ENCODE data around the gene COL18A1. TPM values are rescaled to one million over a fixed set of nuclear protein-coding genes. Genes with fewer than 3 reads are reported as not detected.

COL18A1 gene
- total RNA-seq, 4 donors from 2014 or later, result 124 to 224 (median 173) TPM

DNA sequence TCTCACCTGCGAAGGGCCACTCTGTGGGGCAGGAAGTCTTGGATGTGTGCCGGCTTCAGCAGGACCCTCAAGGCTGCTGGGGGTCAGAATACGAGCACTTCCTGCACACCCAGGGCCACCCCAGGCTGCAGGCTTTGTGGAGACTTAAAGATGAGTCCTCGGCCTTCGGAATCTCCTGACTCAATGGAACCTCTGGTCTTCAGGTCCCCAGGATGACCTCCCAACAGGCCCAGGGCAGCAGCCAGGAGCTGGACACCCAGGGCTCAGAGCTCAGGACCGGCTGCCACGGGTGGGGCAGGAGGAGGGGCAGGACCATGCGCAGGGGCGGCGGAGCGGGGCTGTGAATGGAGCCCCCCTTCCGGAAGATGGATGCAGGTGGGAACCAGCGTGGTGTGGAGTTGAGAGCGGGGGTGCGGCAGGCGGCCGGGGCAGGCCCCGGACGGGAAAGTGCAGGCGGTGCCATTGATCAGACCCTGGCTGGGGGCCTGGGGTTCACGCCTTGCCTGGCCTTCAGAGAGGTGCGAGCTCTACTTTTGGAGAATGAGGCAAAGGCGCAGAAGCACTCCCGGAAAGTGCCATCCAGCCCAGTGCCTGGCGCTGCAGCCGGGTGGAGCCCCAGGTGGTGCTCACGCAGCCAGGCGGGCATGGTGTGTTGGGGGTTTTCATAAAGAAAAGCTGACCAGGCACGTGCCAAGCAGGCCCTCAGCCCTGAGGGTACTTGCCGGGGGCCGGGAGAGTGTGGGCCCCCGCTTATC is 10.4 kb downstream of the COL18A1 start:
- Histone ChIP-seq H3K9me3 (no peaks in the 10 kb centered on the region), H3K27me3 (no peaks in the 10 kb centered on the region), H3K4me1 (peaks cover 0 to 18% (median 0%) of the 10 kb centered on the region in 4 donors), H3K27ac (no peak overlapping the region), H3K4me3 (no peak overlapping the region), H3K36me3 (no peaks in the 10 kb centered on the region)
- 85 to 91% methylated on average over 30 to 31 of the region's 32 CpGs for WGBS, 2 donors
- no peak for DNase-seq (ENCODE audit: low spot score in 2 of 2)
- TF ChIP-seq, protein P1, sequence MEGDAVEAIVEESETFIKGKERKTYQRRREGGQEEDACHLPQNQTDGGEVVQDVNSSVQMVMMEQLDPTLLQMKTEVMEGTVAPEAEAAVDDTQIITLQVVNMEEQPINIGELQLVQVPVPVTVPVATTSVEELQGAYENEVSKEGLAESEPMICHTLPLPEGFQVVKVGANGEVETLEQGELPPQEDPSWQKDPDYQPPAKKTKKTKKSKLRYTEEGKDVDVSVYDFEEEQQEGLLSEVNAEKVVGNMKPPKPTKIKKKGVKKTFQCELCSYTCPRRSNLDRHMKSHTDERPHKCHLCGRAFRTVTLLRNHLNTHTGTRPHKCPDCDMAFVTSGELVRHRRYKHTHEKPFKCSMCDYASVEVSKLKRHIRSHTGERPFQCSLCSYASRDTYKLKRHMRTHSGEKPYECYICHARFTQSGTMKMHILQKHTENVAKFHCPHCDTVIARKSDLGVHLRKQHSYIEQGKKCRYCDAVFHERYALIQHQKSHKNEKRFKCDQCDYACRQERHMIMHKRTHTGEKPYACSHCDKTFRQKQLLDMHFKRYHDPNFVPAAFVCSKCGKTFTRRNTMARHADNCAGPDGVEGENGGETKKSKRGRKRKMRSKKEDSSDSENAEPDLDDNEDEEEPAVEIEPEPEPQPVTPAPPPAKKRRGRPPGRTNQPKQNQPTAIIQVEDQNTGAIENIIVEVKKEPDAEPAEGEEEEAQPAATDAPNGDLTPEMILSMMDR (IDR thresholded peaks at IDR 0.05), result no peak
- TF ChIP-seq POLR2A (IDR thresholded peaks at IDR 0.05) (no peak), EP300 (IDR thresholded peaks at IDR 0.05) (no peak)

DNA sequence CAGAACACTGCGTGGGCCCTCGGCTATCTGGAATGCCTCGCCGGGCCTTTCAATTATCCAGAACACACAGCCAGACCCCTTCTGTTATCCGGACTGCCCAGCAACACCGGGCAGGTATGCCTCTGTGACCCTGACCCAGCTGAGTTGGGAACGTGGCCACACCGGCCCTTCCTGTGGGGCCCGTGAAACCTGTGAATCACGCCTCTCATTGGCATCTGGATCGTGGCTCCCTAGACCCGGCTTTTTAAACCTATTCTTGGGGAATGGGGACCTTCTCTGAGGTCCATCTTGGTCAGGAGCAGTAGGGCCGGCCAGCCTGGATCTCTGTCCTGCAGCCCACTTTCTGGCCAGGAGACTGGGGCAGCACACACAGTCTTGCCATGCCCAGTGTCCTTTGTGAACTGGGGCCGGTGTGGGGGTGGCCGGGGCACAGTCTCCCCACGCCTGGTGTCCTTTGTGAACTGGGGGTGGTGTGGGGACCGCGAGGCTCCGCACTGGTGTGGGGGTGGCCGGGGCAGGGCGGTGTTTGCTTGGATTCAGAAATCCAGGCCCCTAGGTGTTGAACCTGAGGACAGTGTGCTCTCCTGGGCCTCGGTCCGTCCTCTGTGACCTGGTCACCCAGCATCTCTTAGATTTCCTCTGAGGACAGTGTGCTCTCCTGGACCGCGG is 11.1 kb downstream of the COL18A1 start:
- no peak overlapping the region for H3K27ac ChIP-seq
- no peaks in the 10 kb centered on the region for H3K36me3 ChIP-seq
- WGBS, 2 donors, result 81 to 84% methylated on average over 21 to 22 of the region's 25 CpGs
- H3K4me1 ChIP-seq, result peaks cover 0 to 18% (median 0%) of the 10 kb centered on the region in 4 donors
- no peaks in the 10 kb centered on the region for H3K9me3 ChIP-seq
- no peak overlapping the region for H3K4me3 ChIP-seq
- H3K27me3 ChIP-seq, result no peaks in the 10 kb centered on the region
- TF ChIP-seq, protein P1 (IDR thresholded peaks at IDR 0.05), result no peak
- TF ChIP-seq POLR2A (IDR thresholded peaks at IDR 0.05), result no peak
- TF ChIP-seq EP300 (IDR thresholded peaks at IDR 0.05), result no peak
- DNase-seq (ENCODE audit: low spot score in 2 of 2), result no peak

DNA sequence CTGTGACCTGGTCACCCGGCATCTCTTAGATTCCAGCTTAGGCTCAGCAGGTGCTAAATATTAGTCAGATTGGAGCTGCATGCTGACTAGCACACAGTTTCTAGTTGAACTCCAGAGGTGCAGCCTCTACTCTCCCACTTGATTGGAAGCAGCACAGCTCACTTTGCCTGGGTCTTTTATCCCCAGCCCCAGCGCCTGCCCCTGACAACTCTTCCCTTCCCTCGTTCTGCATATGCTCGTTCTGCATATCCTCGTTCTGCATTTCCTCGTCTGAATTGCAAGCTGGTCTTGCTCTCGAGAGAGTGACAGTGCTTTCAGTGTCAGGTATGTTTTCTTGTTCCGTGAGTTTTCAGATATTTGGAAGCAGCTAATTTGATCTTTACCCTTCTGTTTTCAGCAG is 11.7 kb downstream of the COL18A1 start:
- no peak for TF ChIP-seq EP300 (IDR thresholded peaks at IDR 0.05)
- TF ChIP-seq, protein P1 (IDR thresholded peaks at IDR 0.05), result no peak
- TF ChIP-seq POLR2A (IDR thresholded peaks at IDR 0.05), result no peak
- Histone ChIP-seq H3K27me3 (no peaks in the 10 kb centered on the region), H3K27ac (no peak overlapping the region), H3K36me3 (no peaks in the 10 kb centered on the region), H3K4me1 (peaks cover 0 to 22% (median 0%) of the 10 kb centered on the region in 4 donors), H3K4me3 (no peak overlapping the region), H3K9me3 (no peaks in the 10 kb centered on the region)
- DNase-seq (ENCODE audit: low spot score in 2 of 2), result no peak
- WGBS, 2 donors, result 75 to 76% methylated on average over 8 of the region's 8 CpGs

DNA sequence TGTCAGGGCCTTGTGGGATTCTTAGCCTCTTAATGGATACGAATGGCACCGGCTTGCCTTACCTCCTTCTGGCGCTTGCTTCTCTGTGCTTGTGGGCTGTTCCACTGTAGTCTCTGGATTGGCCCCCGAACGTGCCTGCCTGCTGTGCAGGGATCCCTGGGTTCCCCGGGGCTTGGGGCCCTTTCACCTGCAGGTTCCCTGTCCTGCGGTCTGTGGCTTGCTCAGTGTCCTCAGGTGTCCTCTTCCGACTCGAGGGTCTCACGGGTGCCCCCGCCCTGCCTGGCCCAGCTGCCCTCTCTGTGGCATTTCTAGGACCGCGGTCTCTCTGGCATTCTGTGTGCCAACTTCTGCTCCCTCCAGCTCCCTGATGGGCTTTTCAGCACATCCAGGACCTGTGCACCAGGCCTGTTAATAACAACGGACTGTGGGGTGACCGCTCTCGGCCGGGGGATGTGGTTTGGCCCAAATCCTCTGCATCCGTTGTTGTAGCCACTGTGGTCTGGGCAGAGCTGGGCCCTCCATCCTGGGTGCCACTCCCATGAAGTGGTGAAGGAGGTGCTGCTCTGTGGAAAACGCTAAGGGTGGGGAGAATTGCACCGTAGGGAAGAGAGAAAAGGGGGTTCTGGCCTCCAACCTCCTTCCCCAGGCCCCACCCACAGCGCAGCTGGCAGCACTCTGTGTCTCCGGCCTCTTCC is 12.4 kb downstream of the COL18A1 start:
- H3K36me3 ChIP-seq, result no peaks in the 10 kb centered on the region
- DNase-seq (ENCODE audit: low spot score in 2 of 2), result no peak
- H3K4me1 ChIP-seq, result peaks cover 0 to 24% (median 0%) of the 10 kb centered on the region in 4 donors
- H3K9me3 ChIP-seq, result no peaks in the 10 kb centered on the region
- H3K4me3 ChIP-seq, result no peak overlapping the region
- TF ChIP-seq EP300 (IDR thresholded peaks at IDR 0.05) (no peak), POLR2A (IDR thresholded peaks at IDR 0.05) (no peak)
- TF ChIP-seq, protein P1 (IDR thresholded peaks at IDR 0.05), result no peak
- H3K27me3 ChIP-seq, result no peaks in the 10 kb centered on the region
- WGBS, 2 donors, result 73 to 74% methylated on average over 22 of the region's 22 CpGs
- H3K27ac ChIP-seq, result peak overlapping the region in 1 of 4 donors; percentile 11
